Peyer's patch (tissue), 4 donors: ENCODE results near the gene KISS1. TPM values are rescaled to one million over a fixed set of nuclear protein-coding genes. Genes with fewer than 3 reads are reported as not detected.
A peak's percentile ranks its signal among the peaks of the same experiment; 100 is the strongest.

Experiments
- DNase-seq, 3 donors: peaks; one replicate each; pipeline ENCODE4 v3.0.0-alpha.2; 2017 to 2019
- H3K27ac ChIP-seq, 4 donors: fragments of 200-600 bp; sonication (generic); one replicate each; pipeline ENCODE4 v1.5.1; 2016 to 2019
- H3K27me3 ChIP-seq, 2 donors: fragments of 200-600 bp; sonication (generic); one replicate each; pipeline ENCODE4 v1.5.1; 2019
- H3K36me3 ChIP-seq, 3 donors: fragments of 200-600 bp; sonication (generic); one replicate each; pipeline ENCODE4 v1.5.1; 2016 to 2019
- H3K4me1 ChIP-seq, 4 donors: fragments of 200-600 bp; sonication (generic); one replicate each; pipeline ENCODE4 v1.5.1; 2016 to 2019
- H3K4me3 ChIP-seq, 4 donors: fragments of 200-600 bp; sonication (generic); 1 replicate in 3 of 4; 2 replicates in 1 of 4; pipeline ENCODE4 v1.5.1; 2016 to 2019; ENCODE audit warnings: mild to moderate bottlenecking in 1 of 4
- H3K9me3 ChIP-seq, 4 donors: fragments of 200-600 bp; sonication (generic); one replicate each; pipeline ENCODE4 v1.5.1; 2016 to 2019; ENCODE audit warnings: mild to moderate bottlenecking in 1 of 4
- CTCF ChIP-seq, 6 experiments: fragments of 450-650 bp in 4 of 6; fragments of 200-600 bp in 2 of 6; sonication (generic) in 1 of 6; IDR thresholded peaks; one replicate each; pipeline ENCODE4 v1.5.1; 2017 to 2019; ENCODE audit warnings: antibody characterized with exemption in 6 of 6, mild to moderate bottlenecking in 3 of 6, moderate library complexity in 1 of 6
- POLR2A ChIP-seq, 2 donors: fragments of 450-650 bp; IDR thresholded peaks; one replicate each; pipeline ENCODE4 v1.5.1; 2017; ENCODE audit warnings: antibody characterized with exemption in 2 of 2, mild to moderate bottlenecking in 2 of 2, moderate library complexity in 2 of 2
- total RNA-seq, 4 donors: library from RNA; depleted of rRNA; stranded (reverse); fragments of >200 nt; gene quantifications; one replicate each; pipeline ENCODE4 v1.1.0, GENCODE V29; 2016

Gene KISS1
- total RNA-seq, 4 donors from 2014 or later, result 3.0 to 7.0 TPM; not detected in 2

- H3K4me1 ChIP-seq, result peaks cover 0 to 4% (median 0%) of the 10 kb centered on the region in 4 donors
- peaks cover 0 to 76% (median 0%) of the 10 kb centered on the region in 3 donors for H3K36me3 ChIP-seq
- no peaks in the 10 kb centered on the region for H3K9me3 ChIP-seq
- DNase-seq, result no peak
- H3K27me3 ChIP-seq, result no peaks in the 10 kb centered on the region
- H3K27ac ChIP-seq, result no peak overlapping the region
- TF ChIP-seq CTCF (IDR thresholded peaks at IDR 0.05), result no peak
- no peak for TF ChIP-seq POLR2A (IDR thresholded peaks at IDR 0.05)
- no peak overlapping the region for H3K4me3 ChIP-seq
Measured at GRCh38 chr1:204232526-204232925, 36.2 kb upstream of the KISS1 start.

GRCh38 chr1:204230211-204230610, 33.9 kb upstream of the KISS1 start:
- Histone ChIP-seq H3K9me3 (no peaks in the 10 kb centered on the region), H3K27ac (no peak overlapping the region), H3K4me1 (peaks cover 0 to 19% (median 0%) of the 10 kb centered on the region in 4 donors), H3K36me3 (peaks cover 0 to 65% (median 0%) of the 10 kb centered on the region in 3 donors), H3K4me3 (no peak overlapping the region), H3K27me3 (no peaks in the 10 kb centered on the region)
- TF ChIP-seq POLR2A (IDR thresholded peaks at IDR 0.05), result no peak
- no peak for TF ChIP-seq CTCF (IDR thresholded peaks at IDR 0.05)
- DNase-seq, result no peak

GRCh38 chr1:204228896-204229295, 32.6 kb upstream of the KISS1 start:
- peaks cover 0 to 24% (median 0%) of the 10 kb centered on the region in 4 donors for H3K4me1 ChIP-seq
- DNase-seq, result no peak
- H3K9me3 ChIP-seq, result no peaks in the 10 kb centered on the region
- H3K4me3 ChIP-seq, result no peak overlapping the region
- H3K36me3 ChIP-seq, result peaks cover 0 to 65% (median 0%) of the 10 kb centered on the region in 3 donors
- no peak overlapping the region for H3K27ac ChIP-seq
- TF ChIP-seq POLR2A (IDR thresholded peaks at IDR 0.05) (no peak), CTCF (IDR thresholded peaks at IDR 0.05) (no peak)
- H3K27me3 ChIP-seq, result no peaks in the 10 kb centered on the region

- no peak for DNase-seq
- Histone ChIP-seq H3K9me3 (no peaks in the 10 kb centered on the region), H3K36me3 (peaks cover 0 to 59% (median 0%) of the 10 kb centered on the region in 3 donors), H3K4me3 (no peak overlapping the region), H3K4me1 (peaks cover 0 to 24% (median 0%) of the 10 kb centered on the region in 4 donors), H3K27ac (peak overlapping the region in 2 of 4 donors; percentile 88), H3K27me3 (no peaks in the 10 kb centered on the region)
- TF ChIP-seq CTCF (IDR thresholded peaks at IDR 0.05) (no peak), POLR2A (IDR thresholded peaks at IDR 0.05) (no peak)
Measured at GRCh38 chr1:204227996-204228785, 31.9 kb upstream of the KISS1 start.

- DNase-seq, result peak in 1 of 3 donors; percentile 1
- no peak overlapping the region for H3K4me3 ChIP-seq
- peak overlapping the region in 3 of 4 donors; percentile 10 to 88 (median 88) for H3K27ac ChIP-seq
- H3K27me3 ChIP-seq, result no peaks in the 10 kb centered on the region
- TF ChIP-seq POLR2A (IDR thresholded peaks at IDR 0.05), result no peak
- TF ChIP-seq CTCF (IDR thresholded peaks at IDR 0.05), result no peak
- peaks cover 0 to 59% (median 0%) of the 10 kb centered on the region in 3 donors for H3K36me3 ChIP-seq
- H3K9me3 ChIP-seq, result no peaks in the 10 kb centered on the region
- peaks cover 0 to 24% (median 0%) of the 10 kb centered on the region in 4 donors for H3K4me1 ChIP-seq
Measured at GRCh38 chr1:204227351-204227750, 31.1 kb upstream of the KISS1 start.
